Activated CD4-positive, alpha-beta T cell treated with anti-CD3 and anti-CD28 coated beads, Interleukin-2, amount 50 U/mL, for 1 hour (primary cell): Measurements from ENCODE around the gene TNRC6C.
"Not testable (repeated sequence)": the region's sequence is repeated elsewhere in the genome, so short reads cannot be mapped to it uniquely, and the experiment has no call there.

Experiments used
- DNase-seq: peaks from one replicate; pipeline ENCODE4 v3.0.0-alpha.2; 2020

Gene TNRC6C

GRCh38 chr17:78048346-78049292 is 90.1 kb downstream of the TNRC6C start:
- no peak for DNase-seq

- no peak for DNase-seq
Observed at GRCh38 chr17:78049609-78050008, 91.1 kb downstream of the TNRC6C start.

- DNase-seq: no peak
Observed at GRCh38 chr17:78051186-78051972, 92.9 kb downstream of the TNRC6C start.

- no peak for DNase-seq
Observed at GRCh38 chr17:78053777-78054468, 95.4 kb downstream of the TNRC6C start.

GRCh38 chr17:78057113-78057740 is 98.7 kb downstream of the TNRC6C start:
- no peak for DNase-seq

GRCh38 chr17:78058001-78058400 is 99.5 kb downstream of the TNRC6C start:
- DNase-seq: no peak

- DNase-seq: no peak
Observed at GRCh38 chr17:78058581-78058980, 100.1 kb downstream of the TNRC6C start.

GRCh38 chr17:78062596-78062995 is 104.1 kb downstream of the TNRC6C start:
- DNase-seq: no peak

- DNase-seq: no peak
Observed at GRCh38 chr17:78063489-78063888, 105.0 kb downstream of the TNRC6C start.

- DNase-seq: no peak
Observed at GRCh38 chr17:78064708-78065107, 106.2 kb downstream of the TNRC6C start.

- not testable (repeated sequence) for DNase-seq
Observed at GRCh38 chr17:78066976-78067375, 108.5 kb downstream of the TNRC6C start.

GRCh38 chr17:78069695-78070094 is 111.2 kb downstream of the TNRC6C start:
- DNase-seq: no peak

GRCh38 chr17:78072961-78073360 is 114.5 kb downstream of the TNRC6C start:
- no peak for DNase-seq

GRCh38 chr17:78075011-78075410 is 116.5 kb downstream of the TNRC6C start:
- DNase-seq: no peak

- DNase-seq: no peak
Observed at GRCh38 chr17:78075545-78075944, 117.0 kb downstream of the TNRC6C start.

GRCh38 chr17:78079253-78079652 is 120.8 kb downstream of the TNRC6C start:
- no peak for DNase-seq

- no peak for DNase-seq
Observed at GRCh38 chr17:78081551-78081950, 123.0 kb downstream of the TNRC6C start.

GRCh38 chr17:78082355-78082872 is 123.9 kb downstream of the TNRC6C start:
- DNase-seq: not testable (repeated sequence)

- DNase-seq: no peak
Observed at GRCh38 chr17:78082988-78083387, 124.5 kb downstream of the TNRC6C start.

GRCh38 chr17:78086740-78087139 is 128.2 kb downstream of the TNRC6C start:
- DNase-seq: no peak

- no peak for DNase-seq
Observed at GRCh38 chr17:78088529-78088928, 130.0 kb downstream of the TNRC6C start.

- no peak for DNase-seq
Observed at GRCh38 chr17:78089576-78090281, 131.2 kb downstream of the TNRC6C start.
